Measurements from ENCODE around the gene MINDY4.

Gene MINDY4

DNA sequence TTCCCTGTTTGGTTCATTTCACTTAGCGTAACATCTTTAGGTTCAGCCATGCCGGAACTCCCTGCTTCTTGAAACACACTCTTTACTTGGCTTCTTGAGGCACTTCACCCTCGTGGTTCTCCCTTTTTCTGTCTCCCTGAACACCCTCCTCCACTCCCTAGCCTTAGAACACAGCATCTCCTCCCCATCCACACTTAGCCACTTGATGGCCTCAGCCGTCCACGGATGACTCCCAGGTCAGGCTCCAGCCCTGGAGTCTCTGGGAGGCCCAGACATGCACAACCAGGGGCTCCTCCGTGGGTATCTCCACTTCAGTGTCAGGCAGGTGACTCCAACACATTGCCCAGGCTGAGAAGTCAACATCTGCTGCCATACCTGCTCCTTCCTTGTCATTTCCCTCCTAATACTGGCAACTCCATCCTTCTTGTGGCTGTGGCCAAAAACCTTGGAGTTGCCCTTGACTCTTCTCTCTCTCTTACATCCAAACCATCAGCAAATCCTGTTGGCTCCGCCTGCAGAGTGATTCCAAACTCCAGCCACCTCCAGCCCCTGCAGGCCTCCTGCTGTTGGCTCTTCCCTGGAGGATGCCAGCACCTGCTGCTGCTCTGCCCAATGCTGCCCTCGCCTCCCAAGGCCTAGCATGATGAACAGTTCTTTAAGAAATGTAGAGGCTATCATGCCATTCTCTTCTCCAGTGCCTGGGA is 27.7 kb upstream of the MINDY4 start:
- Histone ChIP-seq H3K36me3 (ENCODE audit: control insufficient read depth, insufficient read depth, low read length) (no peaks in the 10 kb centered on the region), H3K27me3 (ENCODE audit: control insufficient read depth, insufficient read depth, low read length) (no peaks in the 10 kb centered on the region), H3K4me3 (ENCODE audit: low read depth, low read length) (no peak overlapping the region), H3K27ac (ENCODE audit: low read depth, low read length) (no peak overlapping the region), H3K4me1 (ENCODE audit: control insufficient read depth, insufficient read depth, low read length) (peaks cover 4% of the 10 kb centered on the region; the same call in 1 of the 2 replicates), H3K9me3 (ENCODE audit: control insufficient read depth, insufficient read depth, low read length) (no peaks in the 10 kb centered on the region), H3K9ac (ENCODE audit: low read depth, low read length) (no peak overlapping the region)

- Histone ChIP-seq H3K4me3 (ENCODE audit: low read depth, low read length) (no peak overlapping the region), H3K9ac (ENCODE audit: low read depth, low read length) (no peak overlapping the region), H3K36me3 (ENCODE audit: control insufficient read depth, insufficient read depth, low read length) (no peaks in the 10 kb centered on the region), H3K9me3 (ENCODE audit: control insufficient read depth, insufficient read depth, low read length) (no peaks in the 10 kb centered on the region), H3K4me1 (ENCODE audit: control insufficient read depth, insufficient read depth, low read length) (peaks cover 4% of the 10 kb centered on the region; the same call in 1 of the 2 replicates), H3K27ac (ENCODE audit: low read depth, low read length) (no peak overlapping the region), H3K27me3 (ENCODE audit: control insufficient read depth, insufficient read depth, low read length) (no peaks in the 10 kb centered on the region)
Measured at GRCh38 chr7:30744075-30744417, 27.2 kb upstream of the MINDY4 start.

DNA sequence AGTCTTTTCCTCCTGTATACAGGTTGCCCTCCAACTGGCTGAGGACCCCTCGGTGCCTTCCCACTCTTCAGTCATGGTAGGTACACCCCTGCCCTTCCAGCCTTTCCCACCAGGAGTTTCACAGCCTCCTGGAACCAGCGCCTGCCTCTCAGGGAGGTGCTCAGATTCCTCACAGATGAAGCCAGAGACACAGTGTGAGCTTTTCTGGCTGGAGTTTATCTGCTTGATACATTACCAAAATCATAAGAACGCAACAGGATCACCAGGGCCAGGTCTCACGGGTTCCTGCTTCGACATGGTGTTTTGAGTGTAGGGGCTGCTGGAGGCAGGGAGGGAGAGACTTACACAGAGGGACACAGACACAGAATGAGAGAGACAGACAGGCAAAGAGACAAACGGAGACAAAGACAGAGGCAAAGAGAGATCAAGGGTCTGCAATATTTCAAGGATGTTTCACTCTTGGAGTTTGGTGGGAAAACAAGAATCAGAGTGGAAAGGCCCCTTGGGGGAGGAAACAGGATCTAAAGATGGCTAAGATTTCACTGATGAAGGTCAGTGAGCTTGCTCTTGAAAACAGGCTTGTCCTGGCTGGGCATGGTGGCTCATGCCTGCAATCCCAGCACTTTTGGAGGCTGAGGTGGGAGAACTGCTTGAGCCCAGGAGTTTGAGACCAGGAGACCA is 25.8 kb upstream of the MINDY4 start:
- no peak overlapping the region for H3K27ac ChIP-seq (ENCODE audit: low read depth, low read length)
- H3K9ac ChIP-seq (ENCODE audit: low read depth, low read length) = no peak overlapping the region
- no peaks in the 10 kb centered on the region for H3K36me3 ChIP-seq (ENCODE audit: control insufficient read depth, insufficient read depth, low read length)
- no peaks in the 10 kb centered on the region for H3K27me3 ChIP-seq (ENCODE audit: control insufficient read depth, insufficient read depth, low read length)
- H3K9me3 ChIP-seq (ENCODE audit: control insufficient read depth, insufficient read depth, low read length) = no peaks in the 10 kb centered on the region
- H3K4me1 ChIP-seq (ENCODE audit: control insufficient read depth, insufficient read depth, low read length) = no peaks in the 10 kb centered on the region
- H3K4me3 ChIP-seq (ENCODE audit: low read depth, low read length) = no peak overlapping the region

DNA sequence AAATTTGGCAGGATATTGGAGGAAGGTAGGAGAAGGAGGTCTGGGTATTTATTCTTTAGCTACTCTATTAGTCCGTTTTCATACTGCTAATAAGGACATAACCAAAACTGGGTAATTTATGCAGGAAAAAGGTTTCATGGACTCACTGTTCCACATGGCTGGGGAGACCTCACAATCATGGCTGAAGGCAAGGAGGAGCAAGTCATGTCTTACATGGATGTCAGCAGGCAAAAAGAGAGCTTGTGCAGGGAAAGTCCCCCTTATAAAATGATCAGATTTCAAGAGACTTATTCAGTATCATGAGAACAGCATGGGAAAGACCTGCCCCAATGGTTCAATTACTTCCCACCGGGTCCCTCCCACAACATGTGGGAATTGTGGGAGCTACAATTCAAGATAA is 21.2 kb upstream of the MINDY4 start:
- Histone ChIP-seq H3K4me1 (ENCODE audit: control insufficient read depth, insufficient read depth, low read length) (no peaks in the 10 kb centered on the region), H3K9me3 (ENCODE audit: control insufficient read depth, insufficient read depth, low read length) (no peaks in the 10 kb centered on the region), H3K27ac (ENCODE audit: low read depth, low read length) (no peak overlapping the region), H3K36me3 (ENCODE audit: control insufficient read depth, insufficient read depth, low read length) (no peaks in the 10 kb centered on the region), H3K9ac (ENCODE audit: low read depth, low read length) (no peak overlapping the region), H3K4me3 (ENCODE audit: low read depth, low read length) (no peak overlapping the region), H3K27me3 (ENCODE audit: control insufficient read depth, insufficient read depth, low read length) (no peaks in the 10 kb centered on the region)

GRCh38 chr7:30750683-30751650 is 20.2 kb upstream of the MINDY4 start:
- Histone ChIP-seq H3K27me3 (ENCODE audit: control insufficient read depth, insufficient read depth, low read length) (no peaks in the 10 kb centered on the region), H3K27ac (ENCODE audit: low read depth, low read length) (no peak overlapping the region), H3K4me1 (ENCODE audit: control insufficient read depth, insufficient read depth, low read length) (no peaks in the 10 kb centered on the region), H3K9me3 (ENCODE audit: control insufficient read depth, insufficient read depth, low read length) (no peaks in the 10 kb centered on the region), H3K9ac (ENCODE audit: low read depth, low read length) (no peak overlapping the region), H3K36me3 (ENCODE audit: control insufficient read depth, insufficient read depth, low read length) (no peaks in the 10 kb centered on the region), H3K4me3 (ENCODE audit: low read depth, low read length) (no peak overlapping the region)

GRCh38 chr7:30751696-30752273 is 19.4 kb upstream of the MINDY4 start, which contains the start of gene INMT:
Gene INMT, plus strand, starts transcription at chr7:30752135. Its CDS starts 16 bp downstream, at chr7:30752151.
- no peaks in the 10 kb centered on the region for H3K36me3 ChIP-seq (ENCODE audit: control insufficient read depth, insufficient read depth, low read length)
- H3K4me3 ChIP-seq (ENCODE audit: low read depth, low read length) = no peak within 1 kb of the TSS
- no peaks in the 10 kb centered on the region for H3K9me3 ChIP-seq (ENCODE audit: control insufficient read depth, insufficient read depth, low read length)
- H3K27ac ChIP-seq (ENCODE audit: low read depth, low read length) = no peak within 1 kb of the TSS
- no peaks in the 10 kb centered on the region for H3K4me1 ChIP-seq (ENCODE audit: control insufficient read depth, insufficient read depth, low read length)
- H3K9ac ChIP-seq (ENCODE audit: low read depth, low read length) = no peak within 1 kb of the TSS
- H3K27me3 ChIP-seq (ENCODE audit: control insufficient read depth, insufficient read depth, low read length) = no peaks in the 10 kb centered on the region

DNA sequence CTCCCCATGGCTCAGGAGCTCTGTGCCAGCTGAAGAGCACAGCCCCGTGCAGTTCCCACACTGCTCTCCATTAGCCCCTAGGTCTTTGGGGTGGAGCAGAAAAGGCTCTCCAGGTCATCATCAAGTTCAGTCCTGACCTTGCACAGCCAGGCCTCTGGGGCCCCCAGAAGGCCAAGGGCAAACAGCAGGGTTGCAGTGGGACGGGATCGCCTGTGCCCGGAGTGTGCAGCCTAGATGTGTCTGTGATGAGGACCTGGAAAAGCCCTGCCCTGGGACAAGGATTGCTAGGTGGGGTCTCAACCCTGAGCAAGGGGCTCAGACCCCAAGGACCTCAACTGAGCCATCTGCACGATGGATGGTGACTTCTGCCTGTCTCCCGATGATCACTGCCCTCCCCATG is 18.7 kb upstream of the MINDY4 start:
- no peaks in the 10 kb centered on the region for H3K9me3 ChIP-seq (ENCODE audit: control insufficient read depth, insufficient read depth, low read length)
- H3K27me3 ChIP-seq (ENCODE audit: control insufficient read depth, insufficient read depth, low read length) = no peaks in the 10 kb centered on the region
- H3K36me3 ChIP-seq (ENCODE audit: control insufficient read depth, insufficient read depth, low read length) = no peaks in the 10 kb centered on the region
- H3K4me1 ChIP-seq (ENCODE audit: control insufficient read depth, insufficient read depth, low read length) = no peaks in the 10 kb centered on the region
- H3K9ac ChIP-seq (ENCODE audit: low read depth, low read length) = no peak overlapping the region
- no peak overlapping the region for H3K4me3 ChIP-seq (ENCODE audit: low read depth, low read length)
- H3K27ac ChIP-seq (ENCODE audit: low read depth, low read length) = no peak overlapping the region

- H3K36me3 ChIP-seq (ENCODE audit: control insufficient read depth, insufficient read depth, low read length) = no peaks in the 10 kb centered on the region
- H3K4me3 ChIP-seq (ENCODE audit: low read depth, low read length) = no peak overlapping the region
- no peaks in the 10 kb centered on the region for H3K4me1 ChIP-seq (ENCODE audit: control insufficient read depth, insufficient read depth, low read length)
- H3K27me3 ChIP-seq (ENCODE audit: control insufficient read depth, insufficient read depth, low read length) = no peaks in the 10 kb centered on the region
- H3K9me3 ChIP-seq (ENCODE audit: control insufficient read depth, insufficient read depth, low read length) = no peaks in the 10 kb centered on the region
- H3K27ac ChIP-seq (ENCODE audit: low read depth, low read length) = no peak overlapping the region
- H3K9ac ChIP-seq (ENCODE audit: low read depth, low read length) = no peak overlapping the region
Measured at GRCh38 chr7:30752979-30753378, 18.2 kb upstream of the MINDY4 start.

DNA sequence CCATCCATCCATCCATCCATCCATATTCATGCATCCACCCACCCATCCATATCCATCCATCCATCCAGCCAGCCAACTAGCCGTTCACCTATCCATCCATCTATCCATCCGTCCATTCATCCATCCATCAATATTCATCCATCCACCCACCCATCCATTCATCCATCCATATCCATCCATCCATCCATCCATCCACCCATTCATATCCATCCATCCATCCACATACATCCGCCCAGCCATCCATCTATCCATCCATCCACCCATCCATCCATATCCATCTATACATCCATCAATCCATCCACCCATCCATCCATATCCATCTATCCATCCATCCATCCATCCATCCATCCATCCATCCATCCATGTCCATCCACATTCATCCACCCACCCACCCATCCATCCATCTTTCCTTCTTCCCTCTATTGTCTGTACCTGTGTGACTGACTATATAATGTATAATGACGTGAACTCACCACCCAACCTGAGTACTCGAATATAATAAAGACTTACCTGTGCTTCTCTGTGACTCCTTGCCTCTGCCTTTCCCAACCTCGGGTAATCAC is 16.8 kb upstream of the MINDY4 start:
- Histone ChIP-seq H3K4me1 (ENCODE audit: control insufficient read depth, insufficient read depth, low read length) (no peaks in the 10 kb centered on the region), H3K9me3 (ENCODE audit: control insufficient read depth, insufficient read depth, low read length) (no peaks in the 10 kb centered on the region), H3K4me3 (ENCODE audit: low read depth, low read length) (no peak overlapping the region), H3K36me3 (ENCODE audit: control insufficient read depth, insufficient read depth, low read length) (no peaks in the 10 kb centered on the region), H3K27ac (ENCODE audit: low read depth, low read length) (no peak overlapping the region), H3K9ac (ENCODE audit: low read depth, low read length) (no peak overlapping the region), H3K27me3 (ENCODE audit: control insufficient read depth, insufficient read depth, low read length) (no peaks in the 10 kb centered on the region)

DNA sequence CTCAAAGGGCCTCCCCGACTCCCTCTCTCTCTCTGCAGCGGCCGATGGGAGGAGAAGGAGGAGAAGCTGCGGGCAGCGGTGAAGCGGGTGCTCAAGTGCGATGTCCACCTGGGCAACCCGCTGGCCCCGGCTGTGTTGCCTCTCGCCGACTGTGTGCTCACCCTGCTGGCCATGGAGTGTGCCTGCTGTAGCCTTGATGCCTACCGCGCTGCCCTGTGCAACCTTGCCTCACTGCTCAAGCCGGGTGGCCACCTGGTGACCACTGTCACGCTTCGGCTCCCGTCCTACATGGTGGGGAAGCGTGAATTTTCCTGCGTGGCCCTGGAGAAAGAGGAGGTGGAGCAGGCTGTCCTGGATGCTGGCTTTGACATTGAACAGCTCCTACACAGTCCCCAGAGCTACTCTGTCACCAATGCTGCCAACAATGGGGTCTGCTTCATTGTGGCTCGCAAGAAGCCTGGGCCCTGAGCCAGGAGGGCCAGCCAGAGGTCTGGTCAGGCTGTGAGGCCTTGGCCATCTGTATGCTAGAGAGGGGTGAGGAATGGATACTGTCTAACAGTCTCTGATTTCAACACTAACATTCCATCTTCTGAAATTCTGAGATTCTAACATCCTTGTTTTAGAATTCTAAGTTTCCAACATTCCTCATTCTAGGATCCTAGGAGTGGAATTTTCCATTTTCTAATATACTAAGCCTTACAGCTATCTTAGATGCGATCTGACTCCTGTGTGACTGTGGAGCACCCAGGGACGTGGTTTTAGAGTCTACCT is 15.6 kb upstream of the MINDY4 start:
- Histone ChIP-seq H3K36me3 (ENCODE audit: control insufficient read depth, insufficient read depth, low read length) (no peaks in the 10 kb centered on the region), H3K4me1 (ENCODE audit: control insufficient read depth, insufficient read depth, low read length) (no peaks in the 10 kb centered on the region), H3K9ac (ENCODE audit: low read depth, low read length) (no peak overlapping the region)

More for the DNA sequence above, 15.6 kb upstream of the MINDY4 start:
- H3K4me3 ChIP-seq (ENCODE audit: low read depth, low read length) = no peak overlapping the region
- no peak overlapping the region for H3K27ac ChIP-seq (ENCODE audit: low read depth, low read length)
- no peaks in the 10 kb centered on the region for H3K9me3 ChIP-seq (ENCODE audit: control insufficient read depth, insufficient read depth, low read length)
- no peaks in the 10 kb centered on the region for H3K27me3 ChIP-seq (ENCODE audit: control insufficient read depth, insufficient read depth, low read length)
